LNCAP (cell line): ENCODE results near the gene COL5A2.

Experiments
- TF ChIP-seq, protein P1 (sequence below): fragments of 450-650 bp; IDR thresholded peaks from 2 replicates; pipeline ENCODE4 v1.5.1; 2017; ENCODE audit warnings: mild to moderate bottlenecking

Gene COL5A2

GRCh38 chr2:189157456-189157855, 22.1 kb downstream of the COL5A2 start:
- TF ChIP-seq, protein P1, sequence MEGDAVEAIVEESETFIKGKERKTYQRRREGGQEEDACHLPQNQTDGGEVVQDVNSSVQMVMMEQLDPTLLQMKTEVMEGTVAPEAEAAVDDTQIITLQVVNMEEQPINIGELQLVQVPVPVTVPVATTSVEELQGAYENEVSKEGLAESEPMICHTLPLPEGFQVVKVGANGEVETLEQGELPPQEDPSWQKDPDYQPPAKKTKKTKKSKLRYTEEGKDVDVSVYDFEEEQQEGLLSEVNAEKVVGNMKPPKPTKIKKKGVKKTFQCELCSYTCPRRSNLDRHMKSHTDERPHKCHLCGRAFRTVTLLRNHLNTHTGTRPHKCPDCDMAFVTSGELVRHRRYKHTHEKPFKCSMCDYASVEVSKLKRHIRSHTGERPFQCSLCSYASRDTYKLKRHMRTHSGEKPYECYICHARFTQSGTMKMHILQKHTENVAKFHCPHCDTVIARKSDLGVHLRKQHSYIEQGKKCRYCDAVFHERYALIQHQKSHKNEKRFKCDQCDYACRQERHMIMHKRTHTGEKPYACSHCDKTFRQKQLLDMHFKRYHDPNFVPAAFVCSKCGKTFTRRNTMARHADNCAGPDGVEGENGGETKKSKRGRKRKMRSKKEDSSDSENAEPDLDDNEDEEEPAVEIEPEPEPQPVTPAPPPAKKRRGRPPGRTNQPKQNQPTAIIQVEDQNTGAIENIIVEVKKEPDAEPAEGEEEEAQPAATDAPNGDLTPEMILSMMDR: no peak

DNA sequence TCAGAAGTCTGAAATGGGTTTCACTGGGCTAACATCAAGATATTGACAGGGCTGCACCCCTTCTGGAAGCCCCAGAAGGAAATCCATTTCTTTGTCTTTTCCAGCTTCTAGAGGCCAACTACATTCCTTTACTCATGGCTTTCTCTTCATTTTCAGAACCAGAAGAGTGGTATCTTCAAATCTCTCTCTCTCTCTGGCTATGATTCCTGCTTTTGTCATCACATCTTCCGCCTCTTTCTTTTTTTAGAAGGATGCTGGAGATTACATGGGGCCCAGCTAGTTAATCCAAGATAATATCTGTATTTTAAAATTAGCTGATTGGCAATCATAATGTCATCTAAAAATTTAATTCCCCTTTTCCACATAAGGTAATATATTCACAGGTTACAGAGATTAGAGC, 23.8 kb downstream of the COL5A2 start:
- TF ChIP-seq, protein P1: no peak

GRCh38 chr2:189153619-189154018, 25.9 kb downstream of the COL5A2 start:
- TF ChIP-seq, protein P1: no peak

DNA sequence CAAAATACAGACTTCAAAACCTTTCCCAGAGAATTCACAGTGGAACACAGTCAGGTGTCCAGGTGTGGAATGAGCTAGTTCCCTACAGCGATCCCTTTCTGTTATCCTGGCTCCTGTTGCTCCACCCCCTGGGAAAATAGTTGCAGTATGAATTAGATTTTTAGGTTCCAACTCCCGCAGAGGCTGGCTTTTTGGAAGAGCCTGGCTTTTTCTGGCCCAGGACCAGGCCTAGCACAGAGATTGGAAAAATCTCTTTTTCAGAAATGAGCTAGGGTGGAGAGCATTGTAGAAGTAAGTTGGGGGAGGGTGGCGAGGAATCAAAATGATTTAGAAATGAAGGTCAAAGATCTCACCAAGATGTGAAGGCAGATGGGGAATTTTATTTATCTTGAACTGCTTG, 27.1 kb downstream of the COL5A2 start:
- TF ChIP-seq, protein P1: no peak

DNA sequence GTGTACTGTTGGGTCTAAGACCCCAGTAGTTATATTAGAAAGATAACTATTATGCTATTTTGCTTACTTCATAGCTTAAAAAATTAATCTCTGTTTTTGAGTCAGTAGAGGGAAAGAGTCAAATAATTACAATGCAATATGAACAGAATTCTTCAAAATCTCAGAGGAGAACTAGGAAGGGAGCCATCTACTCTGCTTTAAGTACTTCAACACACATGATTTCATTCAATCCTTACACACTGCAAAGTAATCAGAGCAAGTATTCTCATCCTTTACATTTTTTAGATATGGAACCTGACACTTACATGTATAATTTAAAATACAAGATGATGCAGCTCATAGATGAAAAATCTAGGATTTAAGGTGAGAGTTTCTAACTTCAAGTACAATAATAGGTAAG, 27.7 kb downstream of the COL5A2 start:
- TF ChIP-seq, protein P1: no peak

DNA sequence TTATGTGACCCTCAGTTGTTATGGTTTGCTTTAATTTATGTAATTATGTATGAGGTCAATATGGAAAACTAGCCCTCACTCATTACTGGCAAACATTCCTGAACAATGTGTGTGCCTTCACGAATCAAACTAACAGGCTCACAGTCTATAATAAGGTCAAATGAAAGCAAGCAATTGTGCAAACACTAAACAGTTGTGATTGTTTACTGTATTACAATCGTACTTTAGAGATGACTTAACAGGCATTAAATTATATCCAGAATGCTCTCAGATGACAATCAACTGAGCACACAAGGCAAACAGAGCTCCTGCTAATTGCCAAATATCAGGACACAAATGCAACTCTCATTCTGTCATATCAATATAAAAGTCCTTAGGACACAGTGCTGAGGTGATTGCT, 29.5 kb downstream of the COL5A2 start:
- TF ChIP-seq, protein P1: no peak

GRCh38 chr2:189147989-189148388, 31.6 kb downstream of the COL5A2 start:
- TF ChIP-seq, protein P1: no peak

DNA sequence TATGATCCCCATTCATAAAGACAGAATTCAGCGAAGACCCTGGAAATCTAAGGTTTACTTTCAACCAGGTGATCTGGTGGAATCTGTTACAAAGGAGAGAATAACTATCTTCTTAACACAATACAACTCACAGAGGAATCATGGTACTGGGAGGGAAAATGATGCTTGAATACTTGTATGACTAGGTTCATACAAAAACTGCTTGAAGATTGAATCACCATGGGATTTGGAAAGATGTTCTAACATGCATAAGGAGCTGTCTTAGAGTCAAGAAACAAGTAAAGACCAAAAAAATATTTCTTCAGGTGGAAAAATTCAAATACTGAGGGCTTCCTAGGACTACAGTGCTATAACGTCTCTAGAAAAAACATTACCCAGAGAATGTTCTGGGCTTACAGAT, 32.2 kb downstream of the COL5A2 start:
- TF ChIP-seq, protein P1: no peak
